Gastroesophageal sphincter (tissue), 3 donors: ENCODE results near the gene ZIC1.

Experiments
- EP300 ChIP-seq: sonication (generic); formaldehyde crosslinking; IDR thresholded peaks from one replicate; pipeline ENCODE4 v1.6.1; 2017; ENCODE audit warnings: antibody characterized with exemption, mild to moderate bottlenecking
- TF ChIP-seq, protein P1 (sequence below), 4 experiments: fragments of 200-600 bp in 2 of 4; fragments of 450-650 bp in 2 of 4; sonication (generic) in 1 of 4; IDR thresholded peaks; one replicate each; pipeline ENCODE4 v1.5.1; 2017 to 2019; ENCODE audit warnings: antibody characterized with exemption in 4 of 4, mild to moderate bottlenecking in 2 of 4, moderate library complexity in 2 of 4

GRCh38 chr3:147360051-147360439 lies 49.1 kb upstream of the ZIC1 start:
- no peak for TF ChIP-seq EP300
- TF ChIP-seq, protein P1, sequence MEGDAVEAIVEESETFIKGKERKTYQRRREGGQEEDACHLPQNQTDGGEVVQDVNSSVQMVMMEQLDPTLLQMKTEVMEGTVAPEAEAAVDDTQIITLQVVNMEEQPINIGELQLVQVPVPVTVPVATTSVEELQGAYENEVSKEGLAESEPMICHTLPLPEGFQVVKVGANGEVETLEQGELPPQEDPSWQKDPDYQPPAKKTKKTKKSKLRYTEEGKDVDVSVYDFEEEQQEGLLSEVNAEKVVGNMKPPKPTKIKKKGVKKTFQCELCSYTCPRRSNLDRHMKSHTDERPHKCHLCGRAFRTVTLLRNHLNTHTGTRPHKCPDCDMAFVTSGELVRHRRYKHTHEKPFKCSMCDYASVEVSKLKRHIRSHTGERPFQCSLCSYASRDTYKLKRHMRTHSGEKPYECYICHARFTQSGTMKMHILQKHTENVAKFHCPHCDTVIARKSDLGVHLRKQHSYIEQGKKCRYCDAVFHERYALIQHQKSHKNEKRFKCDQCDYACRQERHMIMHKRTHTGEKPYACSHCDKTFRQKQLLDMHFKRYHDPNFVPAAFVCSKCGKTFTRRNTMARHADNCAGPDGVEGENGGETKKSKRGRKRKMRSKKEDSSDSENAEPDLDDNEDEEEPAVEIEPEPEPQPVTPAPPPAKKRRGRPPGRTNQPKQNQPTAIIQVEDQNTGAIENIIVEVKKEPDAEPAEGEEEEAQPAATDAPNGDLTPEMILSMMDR (IDR thresholded peaks at IDR 0.05) = no peak
